Diencephalon (tissue), 1 donor: Measurements from ENCODE around the gene XRCC1. TPM values are rescaled to one million over a fixed set of nuclear protein-coding genes. Genes with fewer than 3 reads are reported as not detected.

Source experiments
- total RNA-seq: library from RNA; depleted of rRNA; stranded (reverse); fragments of >200 nt; gene quantifications from one replicate; pipeline ENCODE4 v1.2.3, GENCODE V29; 2014

The XRCC1 gene
- 16.4 TPM for total RNA-seq

DNA sequence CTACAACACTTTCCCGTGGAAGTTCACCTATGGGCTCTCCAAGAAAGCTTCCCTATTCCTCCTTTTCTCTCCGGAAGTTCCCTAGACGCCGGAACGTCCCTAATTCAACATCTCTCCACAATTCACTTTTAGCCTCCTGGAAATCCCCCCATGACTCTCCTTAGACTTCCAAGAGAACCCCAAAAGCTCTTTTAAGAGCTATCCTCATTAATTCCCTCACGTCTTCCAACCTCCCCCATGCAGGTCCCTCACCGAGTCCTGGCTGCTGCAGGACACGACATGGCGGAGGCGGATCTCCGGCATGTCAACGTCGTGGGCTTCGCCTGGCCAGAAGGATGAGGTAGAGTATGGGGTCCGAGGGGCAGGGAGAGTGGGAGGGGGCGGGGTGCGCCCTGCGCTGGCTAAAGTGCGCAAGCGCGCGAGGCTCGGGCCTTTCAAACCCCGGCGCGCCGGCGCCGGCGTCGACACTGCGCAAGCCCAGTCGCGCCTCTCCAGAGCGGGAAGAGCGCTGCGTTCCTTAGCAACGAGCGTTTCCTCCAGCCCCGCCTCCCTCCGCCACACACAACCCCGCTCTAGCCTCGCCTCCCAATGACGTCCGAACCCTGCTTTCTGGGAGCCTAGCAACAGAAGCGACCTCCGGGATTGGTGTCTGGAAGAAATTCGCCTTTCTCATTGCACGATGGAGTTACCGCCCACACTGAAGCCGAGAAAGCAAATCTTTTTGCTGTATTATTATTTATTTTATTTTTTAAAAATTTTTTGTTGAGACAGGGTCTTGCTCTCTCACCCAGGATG is at the start of gene XRCC1, which contains the start of gene PINLYP:
XRCC1 (minus strand) TSS at position 372 of the 795 bp plus-strand sequence; CDS start at position 303, 69 bp downstream.
PINLYP (plus strand) TSS at position 646 of the 795 bp plus-strand sequence. CDS start 1,391 bp downstream, outside the sequence.

GRCh38 chr19:43619262-43620060 is 44.1 kb upstream of the XRCC1 start, which contains the start of gene ZNF428:
ZNF428 (minus strand) TSS chr19:43619629; CDS start chr19:43614304, 5,325 bp downstream.

GRCh38 chr19:43611788-43612187 is 36.5 kb upstream of the XRCC1 start, which contains the start of gene SRRM5:
SRRM5 (plus strand) TSS chr19:43612088; CDS start chr19:43612122, 34 bp downstream.

GRCh38 chr19:43595999-43596841 is 20.9 kb upstream of the XRCC1 start, which contains the start of the genes IRGQ and ZNF576:
IRGQ (minus strand) TSS chr19:43596134; CDS start chr19:43595338, 796 bp downstream.
ZNF576 (plus strand) TSS chr19:43596595; CDS start chr19:43597109, 514 bp downstream.

GRCh38 chr19:43532962-43533545 is 42.3 kb downstream of the XRCC1 start, which contains the start of gene ZNF575:
ZNF575 (plus strand) TSS chr19:43533188; CDS start chr19:43534423, 1,235 bp downstream.

GRCh38 chr19:43526884-43527859 is 48.2 kb downstream of the XRCC1 start, which contains the start of gene ETHE1:
ETHE1 (minus strand) TSS chr19:43527201; CDS start chr19:43527177, 24 bp downstream.

GRCh38 chr19:43504426-43505185 is 70.7 kb downstream of the XRCC1 start, which contains the start of gene PHLDB3:
PHLDB3 (minus strand) TSS chr19:43504746; CDS start chr19:43504118, 628 bp downstream.

Other genes starting within 250 kb of the XRCC1 start
- 1.8 TPM for gene CD177, start 221.8 kb downstream of the XRCC1 start, total RNA-seq
- not detected for gene TEX101, start 160.6 kb downstream of the XRCC1 start, total RNA-seq
- 0.46 TPM for gene LYPD3, start 109.9 kb downstream of the XRCC1 start, total RNA-seq
- 3.7 TPM for gene PHLDB3, start 70.8 kb downstream of the XRCC1 start, total RNA-seq
- 18.2 TPM for gene ETHE1, start 48.3 kb downstream of the XRCC1 start, total RNA-seq
- 1.8 TPM for gene ZNF575, start 42.3 kb downstream of the XRCC1 start, total RNA-seq
- 8.1 TPM for gene PINLYP, start 274 bp upstream of the XRCC1 start, total RNA-seq
- gene IRGQ, start 20.6 kb upstream of the XRCC1 start, total RNA-seq, result 134 TPM
- 11.1 TPM for gene ZNF576, start 21.1 kb upstream of the XRCC1 start, total RNA-seq
- not detected for gene SRRM5, start 36.6 kb upstream of the XRCC1 start, total RNA-seq
- 107 TPM for gene ZNF428, start 44.1 kb upstream of the XRCC1 start, total RNA-seq
- gene CADM4, start 64.3 kb upstream of the XRCC1 start, total RNA-seq, result 93.2 TPM
- 3.7 TPM for gene PLAUR, start 94.6 kb upstream of the XRCC1 start, total RNA-seq
- gene IRGC, start 140.5 kb upstream of the XRCC1 start, total RNA-seq, result not detected
- gene SMG9, start 179.4 kb upstream of the XRCC1 start, total RNA-seq, result 13.4 TPM
- gene KCNN4, start 205.4 kb upstream of the XRCC1 start, total RNA-seq, result not detected
- gene LYPD5, start 226.9 kb upstream of the XRCC1 start, total RNA-seq, result 6.7 TPM